HepG2 (cell line): ENCODE results near the gene FOXK2. TPM values are rescaled to one million over a fixed set of nuclear protein-coding genes. Genes with fewer than 3 reads are reported as not detected.
A peak's percentile ranks its signal among the peaks of the same experiment; 100 is the strongest.

Experiments
- ESRRA ChIP-seq: sonication (generic); formaldehyde crosslinking; IDR thresholded peaks from 2 replicates; pipeline ENCODE4 v1.5.1; 2020; ENCODE audit warnings: mild to moderate bottlenecking, low read depth, missing genetic modification reagents
- FOSL2 ChIP-seq: sonication (generic); formaldehyde crosslinking; IDR thresholded peaks from 2 replicates; pipeline ENCODE4 v1.4.0; 2020; ENCODE audit warnings: missing genetic modification reagents
- HNRNPK ChIP-seq: fragments of 200-400 bp; formaldehyde crosslinking; IDR thresholded peaks from 2 replicates; pipeline ENCODE4 v1.6.1; 2018; ENCODE audit warnings: low read length, low read depth, moderate library complexity, mild to moderate bottlenecking; ENCODE audit not compliant: poor library complexity, severe bottlenecking
- NR1H2 ChIP-seq: sonication (generic); formaldehyde crosslinking; IDR thresholded peaks from 2 replicates; pipeline ENCODE4 v1.8.1; 2022; ENCODE audit warnings: low read depth, missing genetic modification reagents, borderline replicate concordance
- PCBP2 ChIP-seq: fragments of 200-400 bp; formaldehyde crosslinking; optimal IDR thresholded peaks from 2 replicates; pipeline ENCODE3; 2018; ENCODE audit warnings: low read length, low read depth; ENCODE audit not compliant: poor library complexity, severe bottlenecking
- PRPF4 ChIP-seq: fragments of 200-400 bp; formaldehyde crosslinking; IDR thresholded peaks from 2 replicates; pipeline ENCODE4 v1.6.1; 2016; ENCODE audit warnings: low read length, low read depth; ENCODE audit not compliant: poor library complexity, severe bottlenecking
- SKI ChIP-seq: fragments of 450-650 bp; IDR thresholded peaks from one replicate; pipeline ENCODE4 v1.6.1; 2018; ENCODE audit warnings: mild to moderate bottlenecking; ENCODE audit not compliant: partially characterized antibody
- SOX13 ChIP-seq, 3 experiments: fragments of 450-650 bp in 1 of 3; sonication (generic) in 1 of 3; formaldehyde crosslinking in 1 of 3; IDR thresholded peaks in 2 of 3; conservative IDR thresholded peaks in 1 of 3; 2 replicates each; pipeline versions ENCODE4 v1.5.0 to v1.6.1; 2016 to 2020; ENCODE audit warnings: antibody characterized with exemption in 1 of 3, mild to moderate bottlenecking in 1 of 3, missing compliant biosample characterization in 1 of 3, missing genetic modification reagents in 1 of 3, moderate library complexity in 1 of 3
- TGIF2 ChIP-seq: IDR thresholded peaks from 2 replicates; pipeline ENCODE4 v1.6.1; 2016; ENCODE audit warnings: control low read depth, missing compliant biosample characterization
- U2AF1 ChIP-seq: fragments of 200-400 bp; formaldehyde crosslinking; optimal IDR thresholded peaks from 2 replicates; pipeline ENCODE3; 2017; ENCODE audit warnings: mild to moderate bottlenecking, low read depth, low read length
- ZNF124 ChIP-seq: sonication (generic); formaldehyde crosslinking; IDR thresholded peaks from 2 replicates; pipeline ENCODE4 v1.4.0; 2020; ENCODE audit warnings: missing genetic modification reagents
- ZNF230 ChIP-seq: sonication (generic); formaldehyde crosslinking; IDR thresholded peaks from 2 replicates; pipeline ENCODE4 v1.4.0; 2020; ENCODE audit warnings: mild to moderate bottlenecking, missing genetic modification reagents
- ZNF263 ChIP-seq: sonication (generic); formaldehyde crosslinking; IDR thresholded peaks from 2 replicates; pipeline ENCODE4 v1.4.0; 2020; ENCODE audit warnings: missing genetic modification reagents
- ZNF792 ChIP-seq: IDR thresholded peaks from 2 replicates; pipeline ENCODE4 v1.6.1; 2016
- polyA plus RNA-seq, 8 experiments: library from polyadenylated mRNA; depleted of rRNA in 3 of 8; stranded (reverse) in 7 of 8; unstranded in 1 of 8; fragments of >200 nt; fragmentation: Illumina TruSeq in 4 of 8; extraction: Trizol in 4 of 8; gene quantifications; 2 replicates each; pipeline versions ENCODE4 v1.2.1 to v1.2.3, GENCODE V29; 2011 to 2016; ENCODE audit warnings: low read depth in 4 of 8, missing spikeins in 1 of 8, mixed read lengths in 1 of 8; ENCODE audit not compliant: insufficient read depth in 1 of 8
- total RNA-seq, 5 experiments: library from RNA; depleted of rRNA; stranded (reverse); fragments of >200 nt; fragmentation: Illumina TruSeq; extraction: Trizol; gene quantifications; 2 replicates each; pipeline ENCODE4 v1.2.3, GENCODE V29; 2016; ENCODE audit warnings: low read depth in 1 of 5
- TF ChIP-seq, protein P1 (sequence below): sonication (generic); formaldehyde crosslinking; IDR thresholded peaks from 2 replicates; pipeline ENCODE4 v1.4.0; 2020; ENCODE audit warnings: missing genetic modification reagents
- TF ChIP-seq, protein P2 (sequence below): sonication (generic); formaldehyde crosslinking; IDR thresholded peaks from 2 replicates; pipeline ENCODE4 v1.5.0; 2020; ENCODE audit warnings: mild to moderate bottlenecking, missing genetic modification reagents, borderline replicate concordance
- TF ChIP-seq, protein P3 (sequence below): sonication (generic); formaldehyde crosslinking; conservative IDR thresholded peaks from 2 replicates; pipeline ENCODE4 v1.8.0; 2022; ENCODE audit warnings: mild to moderate bottlenecking, moderate library complexity, missing genetic modification reagents

FOXK2 gene
- total and polyA plus RNA-seq, 2 of the 13 experiments (the other 11 are each of a cell fraction or from before 2014, with no cell fraction given): 67.1 to 67.2 TPM

DNA sequence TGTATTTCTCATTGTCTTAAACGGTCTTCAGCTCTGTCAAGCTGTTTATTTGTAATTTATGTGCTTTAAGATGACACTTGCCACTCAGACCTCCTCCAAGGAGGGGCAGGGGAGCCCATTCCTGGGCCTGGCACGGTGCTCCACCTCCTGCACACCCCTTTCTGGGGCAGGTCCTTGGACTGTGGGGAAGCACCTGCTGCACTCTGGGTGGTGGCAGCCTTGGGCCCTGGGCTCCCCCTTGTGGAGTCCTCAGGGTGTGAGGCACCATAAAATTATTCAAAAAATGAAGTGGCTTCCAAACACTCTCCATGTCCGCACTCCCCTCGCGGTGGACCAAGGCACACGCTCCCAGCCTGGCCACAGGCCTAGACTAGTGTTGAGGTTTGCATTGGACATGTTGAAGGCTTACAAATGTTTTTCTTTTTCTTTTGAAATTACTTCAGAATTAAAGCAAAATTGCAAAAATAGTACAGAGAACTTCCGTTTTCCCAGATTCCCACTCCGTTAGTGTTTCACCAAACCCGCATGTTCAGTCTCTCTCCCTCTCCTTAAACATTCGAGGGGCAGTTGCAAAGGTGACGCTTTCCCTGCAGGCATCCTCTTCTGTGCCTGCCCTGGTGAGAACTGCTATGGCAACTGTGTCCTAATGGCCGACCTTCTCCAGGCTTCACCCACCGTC, 32.4 kb downstream of the FOXK2 start (continued):
- TF ChIP-seq, protein P1, sequence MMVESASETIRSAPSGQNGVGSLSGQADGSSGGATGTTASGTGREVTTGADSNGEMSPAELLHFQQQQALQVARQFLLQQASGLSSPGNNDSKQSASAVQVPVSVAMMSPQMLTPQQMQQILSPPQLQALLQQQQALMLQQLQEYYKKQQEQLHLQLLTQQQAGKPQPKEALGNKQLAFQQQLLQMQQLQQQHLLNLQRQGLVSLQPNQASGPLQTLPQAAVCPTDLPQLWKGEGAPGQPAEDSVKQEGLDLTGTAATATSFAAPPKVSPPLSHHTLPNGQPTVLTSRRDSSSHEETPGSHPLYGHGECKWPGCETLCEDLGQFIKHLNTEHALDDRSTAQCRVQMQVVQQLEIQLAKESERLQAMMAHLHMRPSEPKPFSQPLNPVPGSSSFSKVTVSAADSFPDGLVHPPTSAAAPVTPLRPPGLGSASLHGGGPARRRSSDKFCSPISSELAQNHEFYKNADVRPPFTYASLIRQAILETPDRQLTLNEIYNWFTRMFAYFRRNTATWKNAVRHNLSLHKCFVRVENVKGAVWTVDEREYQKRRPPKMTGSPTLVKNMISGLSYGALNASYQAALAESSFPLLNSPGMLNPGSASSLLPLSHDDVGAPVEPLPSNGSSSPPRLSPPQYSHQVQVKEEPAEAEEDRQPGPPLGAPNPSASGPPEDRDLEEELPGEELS (CRISPR knock-in tag): peak; percentile 22; the same call in 1 of the 2 replicates
- TF ChIP-seq HNRNPK: no peak
- no peak for TF ChIP-seq ZNF230 (CRISPR knock-in tag)
- TF ChIP-seq SKI: peak; percentile 25
- TF ChIP-seq ZNF263: peak; percentile 64
- TF ChIP-seq, protein P2, sequence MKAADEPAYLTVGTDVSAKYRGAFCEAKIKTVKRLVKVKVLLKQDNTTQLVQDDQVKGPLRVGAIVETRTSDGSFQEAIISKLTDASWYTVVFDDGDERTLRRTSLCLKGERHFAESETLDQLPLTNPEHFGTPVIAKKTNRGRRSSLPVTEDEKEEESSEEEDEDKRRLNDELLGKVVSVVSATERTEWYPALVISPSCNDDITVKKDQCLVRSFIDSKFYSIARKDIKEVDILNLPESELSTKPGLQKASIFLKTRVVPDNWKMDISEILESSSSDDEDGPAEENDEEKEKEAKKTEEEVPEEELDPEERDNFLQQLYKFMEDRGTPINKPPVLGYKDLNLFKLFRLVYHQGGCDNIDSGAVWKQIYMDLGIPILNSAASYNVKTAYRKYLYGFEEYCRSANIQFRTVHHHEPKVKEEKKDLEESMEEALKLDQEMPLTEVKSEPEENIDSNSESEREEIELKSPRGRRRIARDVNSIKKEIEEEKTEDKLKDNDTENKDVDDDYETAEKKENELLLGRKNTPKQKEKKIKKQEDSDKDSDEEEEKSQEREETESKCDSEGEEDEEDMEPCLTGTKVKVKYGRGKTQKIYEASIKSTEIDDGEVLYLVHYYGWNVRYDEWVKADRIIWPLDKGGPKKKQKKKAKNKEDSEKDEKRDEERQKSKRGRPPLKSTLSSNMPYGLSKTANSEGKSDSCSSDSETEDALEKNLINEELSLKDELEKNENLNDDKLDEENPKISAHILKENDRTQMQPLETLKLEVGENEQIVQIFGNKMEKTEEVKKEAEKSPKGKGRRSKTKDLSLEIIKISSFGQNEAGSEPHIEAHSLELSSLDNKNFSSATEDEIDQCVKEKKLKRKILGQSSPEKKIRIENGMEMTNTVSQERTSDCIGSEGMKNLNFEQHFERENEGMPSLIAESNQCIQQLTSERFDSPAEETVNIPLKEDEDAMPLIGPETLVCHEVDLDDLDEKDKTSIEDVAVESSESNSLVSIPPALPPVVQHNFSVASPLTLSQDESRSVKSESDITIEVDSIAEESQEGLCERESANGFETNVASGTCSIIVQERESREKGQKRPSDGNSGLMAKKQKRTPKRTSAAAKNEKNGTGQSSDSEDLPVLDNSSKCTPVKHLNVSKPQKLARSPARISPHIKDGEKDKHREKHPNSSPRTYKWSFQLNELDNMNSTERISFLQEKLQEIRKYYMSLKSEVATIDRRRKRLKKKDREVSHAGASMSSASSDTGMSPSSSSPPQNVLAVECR (CRISPR knock-in tag): peak; percentile 39; the same call in 1 of the 2 replicates
- no peak for TF ChIP-seq PCBP2
- no peak for TF ChIP-seq PRPF4
- no peak for TF ChIP-seq SOX13 (IDR thresholded peaks at IDR 0.05)
- TF ChIP-seq SOX13 (CRISPR knock-in tag; conservative IDR thresholded peaks at IDR 0.05 in 1 of 2, IDR thresholded peaks at IDR 0.05 in 1 of 2): peak in 1 of 2 experiments; percentile 47; a peak in 1 of 4 replicates
- TF ChIP-seq NR1H2 (CRISPR knock-in tag): no peak
- no peak for TF ChIP-seq ESRRA (CRISPR knock-in tag)
- TF ChIP-seq ZNF792 (CRISPR knock-in tag): peak; percentile 63; the same call in 1 of the 2 replicates
- TF ChIP-seq TGIF2 (CRISPR knock-in tag): no peak
- peak; percentile 68 for TF ChIP-seq U2AF1
- peak; percentile 30; the same call in 1 of the 2 replicates for TF ChIP-seq FOSL2
- TF ChIP-seq, protein P3, sequence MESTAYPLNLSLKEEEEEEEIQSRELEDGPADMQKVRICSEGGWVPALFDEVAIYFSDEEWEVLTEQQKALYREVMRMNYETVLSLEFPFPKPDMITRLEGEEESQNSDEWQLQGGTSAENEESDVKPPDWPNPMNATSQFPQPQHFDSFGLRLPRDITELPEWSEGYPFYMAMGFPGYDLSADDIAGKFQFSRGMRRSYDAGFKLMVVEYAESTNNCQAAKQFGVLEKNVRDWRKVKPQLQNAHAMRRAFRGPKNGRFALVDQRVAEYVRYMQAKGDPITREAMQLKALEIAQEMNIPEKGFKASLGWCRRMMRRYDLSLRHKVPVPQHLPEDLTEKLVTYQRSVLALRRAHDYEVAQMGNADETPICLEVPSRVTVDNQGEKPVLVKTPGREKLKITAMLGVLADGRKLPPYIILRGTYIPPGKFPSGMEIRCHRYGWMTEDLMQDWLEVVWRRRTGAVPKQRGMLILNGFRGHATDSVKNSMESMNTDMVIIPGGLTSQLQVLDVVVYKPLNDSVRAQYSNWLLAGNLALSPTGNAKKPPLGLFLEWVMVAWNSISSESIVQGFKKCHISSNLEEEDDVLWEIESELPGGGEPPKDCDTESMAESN (CRISPR knock-in tag): 0 out of 2 replicates have a peak, but pooled peaks have one; percentile 36
- TF ChIP-seq ZNF124 (CRISPR knock-in tag): no peak
